Epithelial cell of esophagus (primary cell): ENCODE data around the gene CDK12.

Experiments used
- DNase-seq: peaks from one replicate; pipeline ENCODE4 v3.0.0; 2010; ENCODE audit warnings: low read depth
- H3K4me3 ChIP-seq: 2 replicates; pipeline ENCODE4 v1.5.1; 2011; ENCODE audit warnings: mild to moderate bottlenecking, low read length, control low read depth
- TF ChIP-seq, protein P1 (sequence below): IDR thresholded peaks from 2 replicates; pipeline ENCODE4 v1.5.1; 2011; ENCODE audit warnings: low read depth, mild to moderate bottlenecking, low read length, control low read depth, inconsistent platforms; ENCODE audit not compliant: insufficient read depth; ENCODE audit errors: missing control alignments

Gene CDK12

DNA sequence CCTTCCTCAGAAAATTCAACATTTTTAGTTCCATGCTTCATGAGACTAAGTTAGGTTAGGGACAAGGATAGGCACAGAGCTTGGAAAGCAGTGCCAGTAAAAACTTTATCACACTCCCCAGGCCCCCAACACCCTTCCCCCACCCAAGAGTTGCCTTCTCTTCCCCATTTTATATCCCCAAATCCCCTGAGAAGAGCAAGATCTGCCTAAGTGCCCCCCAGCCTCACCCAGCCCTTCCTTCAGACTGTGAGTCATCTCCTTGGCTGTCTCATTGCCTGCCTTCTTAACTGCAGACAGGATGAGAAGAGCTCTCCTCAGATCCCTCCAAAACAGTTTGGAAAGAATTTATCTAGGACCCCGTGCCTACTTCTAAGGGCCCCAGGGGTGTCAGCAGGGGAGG, 90.6 kb downstream of the CDK12 start:
- TF ChIP-seq, protein P1, sequence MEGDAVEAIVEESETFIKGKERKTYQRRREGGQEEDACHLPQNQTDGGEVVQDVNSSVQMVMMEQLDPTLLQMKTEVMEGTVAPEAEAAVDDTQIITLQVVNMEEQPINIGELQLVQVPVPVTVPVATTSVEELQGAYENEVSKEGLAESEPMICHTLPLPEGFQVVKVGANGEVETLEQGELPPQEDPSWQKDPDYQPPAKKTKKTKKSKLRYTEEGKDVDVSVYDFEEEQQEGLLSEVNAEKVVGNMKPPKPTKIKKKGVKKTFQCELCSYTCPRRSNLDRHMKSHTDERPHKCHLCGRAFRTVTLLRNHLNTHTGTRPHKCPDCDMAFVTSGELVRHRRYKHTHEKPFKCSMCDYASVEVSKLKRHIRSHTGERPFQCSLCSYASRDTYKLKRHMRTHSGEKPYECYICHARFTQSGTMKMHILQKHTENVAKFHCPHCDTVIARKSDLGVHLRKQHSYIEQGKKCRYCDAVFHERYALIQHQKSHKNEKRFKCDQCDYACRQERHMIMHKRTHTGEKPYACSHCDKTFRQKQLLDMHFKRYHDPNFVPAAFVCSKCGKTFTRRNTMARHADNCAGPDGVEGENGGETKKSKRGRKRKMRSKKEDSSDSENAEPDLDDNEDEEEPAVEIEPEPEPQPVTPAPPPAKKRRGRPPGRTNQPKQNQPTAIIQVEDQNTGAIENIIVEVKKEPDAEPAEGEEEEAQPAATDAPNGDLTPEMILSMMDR, result no peak
- DNase-seq, result peak; percentile 35
- H3K4me3 ChIP-seq, result no peak overlapping the region

- no peak overlapping the region for H3K4me3 ChIP-seq
- TF ChIP-seq, protein P1, result no peak
- peak; percentile 73 for DNase-seq
Observed at GRCh38 chr17:39553341-39553945, 92.2 kb downstream of the CDK12 start.

- TF ChIP-seq, protein P1, result no peak
- no peak overlapping the region for H3K4me3 ChIP-seq
- DNase-seq, result no peak
Observed at GRCh38 chr17:39555368-39555767, 94.1 kb downstream of the CDK12 start.

DNA sequence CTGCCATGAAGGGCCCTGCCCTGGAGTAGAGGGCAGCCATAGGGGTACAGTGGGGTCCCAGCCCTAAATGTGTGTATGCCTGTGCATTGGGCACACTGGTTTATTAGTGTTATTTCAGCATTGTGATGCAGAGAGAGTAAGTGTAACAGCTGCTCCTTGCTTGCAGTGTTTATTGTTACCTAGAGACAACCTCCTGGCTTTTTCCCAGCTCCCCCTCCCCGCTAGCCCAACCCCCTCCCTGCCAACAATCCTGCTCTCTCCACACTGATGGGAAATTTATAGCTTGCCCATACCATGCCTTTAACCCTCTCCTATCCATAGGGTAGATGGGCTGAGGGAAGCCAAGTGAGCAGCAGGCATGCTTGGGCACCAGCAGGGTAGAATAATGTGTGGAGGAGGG, 95.1 kb downstream of the CDK12 start:
- TF ChIP-seq, protein P1, result no peak
- H3K4me3 ChIP-seq, result no peak overlapping the region
- no peak for DNase-seq

- TF ChIP-seq, protein P1, result no peak
- no peak overlapping the region for H3K4me3 ChIP-seq
- no peak for DNase-seq
Observed at GRCh38 chr17:39562395-39562794, 101.1 kb downstream of the CDK12 start.

DNA sequence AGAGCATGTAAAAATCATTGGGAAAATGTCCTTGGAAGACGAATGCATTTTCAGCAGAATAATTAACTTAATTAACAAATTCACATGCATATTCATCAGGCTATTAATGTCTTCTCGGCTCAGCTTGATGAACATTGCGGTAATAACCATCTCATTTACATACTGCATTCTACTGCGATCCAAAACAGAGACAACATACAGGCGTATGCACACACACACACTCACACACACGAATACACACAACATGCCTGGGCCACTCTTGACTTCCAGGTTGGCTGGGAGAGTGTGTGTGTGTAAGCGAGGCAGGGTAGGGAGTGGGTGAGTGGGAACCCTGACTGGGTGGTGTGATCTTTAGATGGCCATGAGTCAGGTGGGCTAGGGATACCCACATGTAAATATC, 101.7 kb downstream of the CDK12 start:
- no peak for DNase-seq
- TF ChIP-seq, protein P1, result no peak
- no peak overlapping the region for H3K4me3 ChIP-seq

DNA sequence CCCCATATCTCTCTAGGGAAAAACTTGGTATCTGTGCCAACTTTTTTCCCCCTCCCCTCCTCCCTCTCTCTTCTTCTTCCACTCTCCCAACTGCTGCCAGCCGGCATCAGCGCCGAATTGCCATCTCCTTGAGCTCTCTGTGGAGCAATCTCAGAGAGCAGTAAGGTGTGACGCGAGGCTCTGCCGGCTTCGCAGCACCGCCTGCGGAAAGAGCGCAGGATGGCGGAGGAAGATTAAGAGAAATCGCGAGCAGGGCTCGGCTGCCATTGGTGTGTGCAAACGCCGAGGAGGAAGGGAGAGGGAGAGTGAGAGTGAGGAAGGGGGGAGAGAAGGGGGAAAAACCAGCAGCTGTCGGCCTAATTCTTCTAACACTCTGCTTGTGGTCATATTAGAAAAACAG, 102.2 kb downstream of the CDK12 start:
- no peak overlapping the region for H3K4me3 ChIP-seq
- TF ChIP-seq, protein P1, result no peak
- no peak for DNase-seq
